ENCODE data around the gene SIK1.
"Not testable (repeated sequence)": the region's sequence is repeated elsewhere in the genome, so short reads cannot be mapped to it uniquely, and the experiment has no call there.

The SIK1 gene

DNA sequence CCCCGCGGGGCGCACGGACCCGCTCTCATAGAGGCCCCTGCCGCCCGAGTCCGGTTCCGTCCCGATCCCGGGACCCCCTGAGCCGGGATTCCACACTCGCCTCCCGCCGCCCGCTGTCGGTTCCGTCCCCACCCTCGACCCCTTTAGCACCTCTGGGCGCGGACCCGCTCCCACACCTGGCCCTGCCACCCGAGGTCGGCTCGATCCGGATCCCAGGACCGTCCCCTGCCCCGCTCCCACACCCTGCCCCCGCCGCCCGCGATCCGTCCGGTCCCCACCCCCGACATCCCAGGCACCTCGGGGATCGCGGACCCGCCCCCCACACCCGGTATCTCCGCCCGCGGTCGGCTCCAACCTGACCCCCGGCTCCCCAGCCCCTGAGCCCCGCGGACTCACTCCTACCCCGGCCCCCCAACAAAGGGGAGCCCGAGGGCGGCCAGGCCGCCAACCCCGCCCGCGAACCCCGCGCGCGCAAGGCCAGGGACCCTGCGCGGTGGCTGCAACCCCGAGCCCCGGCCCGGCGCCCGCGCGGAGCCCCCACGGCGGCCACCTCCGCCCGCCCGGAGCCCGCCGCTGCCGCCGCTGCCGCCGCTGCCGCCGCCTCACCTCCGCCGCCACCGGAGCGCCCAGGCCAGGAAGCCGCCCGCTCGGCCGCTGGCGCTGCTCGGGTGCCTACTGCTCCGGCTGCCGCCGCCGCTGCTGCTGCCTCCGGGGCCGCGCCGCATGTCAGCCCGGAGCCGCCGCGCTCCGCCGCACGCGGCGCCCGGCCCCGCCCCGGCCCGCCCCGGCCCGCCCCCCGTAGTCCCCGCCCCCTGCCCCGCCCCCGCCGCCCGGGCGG, at the start of gene SIK1:
SIK1 (minus strand) TSS at position 728 of the 838 bp plus-strand sequence. CDS start 953 bp downstream, outside the sequence.
- ATAC-seq (replicated peaks; ENCODE audit: extremely low read depth, poor library complexity, severe bottlenecking): peak; percentile 70
- H3K27ac Mint-ChIP-seq (ENCODE audit: low read depth); H3K4me1 Mint-ChIP-seq; H3K36me3 Mint-ChIP-seq (ENCODE audit: insufficient read depth); H3K4me3 Mint-ChIP-seq; H3K9me3 Mint-ChIP-seq; H3K27me3 Mint-ChIP-seq; DNase-seq (ENCODE audit: low spot score in 2 of 2): not testable (repeated sequence)

DNA sequence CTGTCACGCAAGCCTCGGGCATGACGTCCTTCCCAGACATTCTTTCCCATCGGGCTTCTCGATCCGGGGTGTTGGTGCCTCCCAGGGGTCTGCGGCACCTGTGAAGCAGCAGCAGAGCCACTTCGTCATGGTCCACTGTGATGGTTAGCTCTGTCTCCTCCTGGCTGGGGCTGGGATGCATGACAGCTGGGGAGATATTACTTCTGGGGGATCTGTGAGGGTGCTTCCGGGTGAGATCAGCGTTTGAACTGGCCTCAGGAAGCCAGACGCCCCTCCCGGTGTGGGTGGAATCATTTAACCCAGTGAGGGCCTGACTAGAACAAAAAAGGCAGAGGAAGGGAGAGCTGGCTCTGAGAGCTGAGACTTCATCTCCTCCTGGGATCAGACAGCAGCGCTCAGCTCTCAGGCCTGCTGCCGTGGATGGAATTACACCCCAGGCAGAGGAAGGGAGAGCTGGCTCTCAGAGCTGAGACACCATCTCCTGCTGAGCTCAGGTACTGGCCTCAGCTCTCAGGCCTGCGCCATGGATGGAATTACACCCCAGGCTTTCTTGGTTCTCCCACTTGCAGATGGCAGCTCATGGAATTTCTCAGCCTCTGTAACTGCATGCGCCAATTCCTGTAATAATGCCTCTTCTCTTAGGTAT, 44.8 kb upstream of the SIK1 start:
- not testable (repeated sequence) for DNase-seq (ENCODE audit: low spot score in 2 of 2); H3K27ac Mint-ChIP-seq (ENCODE audit: low read depth); H3K4me3 Mint-ChIP-seq; H3K4me1 Mint-ChIP-seq; H3K36me3 Mint-ChIP-seq (ENCODE audit: insufficient read depth); H3K9me3 Mint-ChIP-seq; ATAC-seq (replicated peaks; ENCODE audit: extremely low read depth, poor library complexity, severe bottlenecking); H3K27me3 Mint-ChIP-seq

DNA sequence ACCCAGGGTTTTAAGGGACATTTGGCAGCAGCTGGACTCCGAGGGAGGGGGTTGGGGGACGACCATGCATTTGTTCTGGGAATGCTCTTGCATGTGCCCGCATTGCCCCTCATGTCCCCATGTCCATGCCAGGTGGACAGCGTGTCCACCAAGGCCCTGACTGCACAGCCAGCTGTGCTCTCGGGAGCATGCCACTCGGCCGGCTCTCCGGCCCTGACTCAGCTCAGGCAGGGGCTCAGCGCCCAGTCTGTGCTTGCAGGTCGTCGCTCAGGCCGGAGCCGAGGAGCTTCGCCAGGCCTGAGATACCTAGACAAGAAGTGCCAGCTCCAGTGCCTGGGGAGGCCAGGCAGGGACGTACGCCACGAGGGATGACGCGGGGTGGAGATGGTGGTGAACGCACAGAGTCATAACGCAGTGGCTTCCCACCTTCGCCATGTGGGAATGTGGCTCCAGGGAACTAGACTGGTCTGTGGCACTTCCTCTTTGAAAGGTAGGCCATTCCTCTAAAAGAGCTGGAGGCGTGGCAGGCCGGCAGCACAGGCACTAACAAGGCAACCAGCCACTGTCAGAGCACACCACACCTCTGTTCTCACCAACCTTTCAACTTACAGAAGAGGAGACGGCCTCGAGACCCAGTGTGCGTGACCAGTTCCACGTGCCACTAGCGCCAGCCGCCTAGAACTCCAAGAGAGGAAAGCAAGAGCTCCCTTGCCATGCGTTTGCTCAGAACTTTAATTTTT, 43.0 kb upstream of the SIK1 start:
- not testable (repeated sequence) for H3K4me1 Mint-ChIP-seq; H3K4me3 Mint-ChIP-seq; H3K9me3 Mint-ChIP-seq; DNase-seq (ENCODE audit: low spot score in 2 of 2); H3K27ac Mint-ChIP-seq (ENCODE audit: low read depth); H3K27me3 Mint-ChIP-seq; H3K36me3 Mint-ChIP-seq (ENCODE audit: insufficient read depth); ATAC-seq (replicated peaks; ENCODE audit: extremely low read depth, poor library complexity, severe bottlenecking)

GRCh38 chr21:43467785-43468184, 40.9 kb upstream of the SIK1 start:
- H3K36me3 Mint-ChIP-seq (ENCODE audit: insufficient read depth): peaks cover 5% of the 10 kb centered on the region
- H3K9me3 Mint-ChIP-seq: peaks cover 6% of the 10 kb centered on the region
- peaks cover 6% of the 10 kb centered on the region for H3K4me1 Mint-ChIP-seq
- no peaks in the 10 kb centered on the region for H3K27me3 Mint-ChIP-seq
- peak in 1 of 2 donors; percentile 7 for DNase-seq (ENCODE audit: low spot score in 2 of 2)
- peak overlapping the region; percentile 12 for H3K4me3 Mint-ChIP-seq
- peak overlapping the region; percentile 47 for H3K27ac Mint-ChIP-seq (ENCODE audit: low read depth)
- no peak for ATAC-seq (replicated peaks; ENCODE audit: extremely low read depth, poor library complexity, severe bottlenecking)

DNA sequence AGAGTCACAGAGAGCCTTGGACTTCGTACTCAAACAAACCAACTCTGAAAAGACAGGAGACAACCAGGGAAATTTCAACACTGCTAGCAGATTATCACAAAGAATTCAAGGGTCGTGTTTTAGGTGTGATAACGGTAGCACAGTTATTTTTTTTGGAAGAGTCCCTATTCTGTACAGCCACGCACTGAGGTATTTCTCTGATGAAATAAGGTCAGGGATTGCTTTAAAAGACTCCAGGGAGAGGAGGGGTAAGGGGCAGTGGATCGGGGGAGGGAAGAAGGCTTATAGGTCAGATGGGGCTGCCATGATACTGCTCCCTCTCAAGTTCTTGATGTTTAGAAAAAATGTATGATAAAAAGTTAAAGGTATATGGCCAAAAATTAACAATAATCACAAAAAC, 38.2 kb upstream of the SIK1 start:
- not testable (repeated sequence) for H3K27me3 Mint-ChIP-seq; DNase-seq (ENCODE audit: low spot score in 2 of 2); H3K27ac Mint-ChIP-seq (ENCODE audit: low read depth); ATAC-seq (replicated peaks; ENCODE audit: extremely low read depth, poor library complexity, severe bottlenecking); H3K36me3 Mint-ChIP-seq (ENCODE audit: insufficient read depth); H3K4me1 Mint-ChIP-seq; H3K4me3 Mint-ChIP-seq; H3K9me3 Mint-ChIP-seq

DNA sequence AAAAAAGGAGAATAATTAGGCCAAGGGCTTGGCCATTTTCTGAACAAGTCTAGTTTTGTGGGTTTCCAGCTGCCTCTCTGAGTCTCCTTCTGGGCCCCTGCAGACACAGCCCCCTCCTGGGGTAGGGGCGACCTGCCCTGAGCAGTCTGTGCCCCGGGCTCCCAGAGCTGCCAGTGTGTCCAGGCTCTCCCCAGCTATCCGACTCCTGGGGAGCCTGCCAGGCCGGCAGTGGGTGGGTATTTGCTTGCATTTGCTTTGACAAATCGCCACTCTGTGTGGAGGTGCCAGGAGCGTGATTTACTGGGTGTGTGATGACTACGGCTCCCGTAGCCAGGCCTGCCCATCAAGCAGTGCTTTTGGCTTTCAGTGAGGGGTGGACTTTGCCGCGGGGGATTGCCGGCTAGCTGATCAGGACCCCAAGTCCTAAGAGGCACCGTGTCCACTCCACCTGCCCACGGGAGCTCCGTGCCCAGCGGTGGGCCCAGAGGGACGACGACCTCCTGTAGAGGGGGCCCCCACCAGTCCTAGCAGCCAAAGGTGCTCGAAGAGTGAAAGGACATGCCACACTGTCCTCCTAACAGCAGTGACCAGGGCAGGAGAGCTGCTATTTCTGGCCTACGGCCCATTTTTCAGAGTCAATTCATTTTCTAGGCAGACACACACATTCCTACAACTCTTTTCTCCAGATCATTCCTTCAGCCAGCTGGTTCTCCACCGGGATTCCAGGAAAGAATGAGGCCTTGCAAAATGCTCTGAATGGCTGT, 36.7 kb upstream of the SIK1 start:
- H3K27ac Mint-ChIP-seq (ENCODE audit: low read depth); ATAC-seq (replicated peaks; ENCODE audit: extremely low read depth, poor library complexity, severe bottlenecking); H3K27me3 Mint-ChIP-seq; H3K4me3 Mint-ChIP-seq; H3K9me3 Mint-ChIP-seq; H3K4me1 Mint-ChIP-seq; DNase-seq (ENCODE audit: low spot score in 2 of 2); H3K36me3 Mint-ChIP-seq (ENCODE audit: insufficient read depth): not testable (repeated sequence)

- H3K9me3 Mint-ChIP-seq; H3K4me3 Mint-ChIP-seq; H3K27me3 Mint-ChIP-seq; ATAC-seq (replicated peaks; ENCODE audit: extremely low read depth, poor library complexity, severe bottlenecking); H3K36me3 Mint-ChIP-seq (ENCODE audit: insufficient read depth); DNase-seq (ENCODE audit: low spot score in 2 of 2); H3K27ac Mint-ChIP-seq (ENCODE audit: low read depth); H3K4me1 Mint-ChIP-seq: not testable (repeated sequence)
These were observed 36.0 kb upstream of the SIK1 start for GRCh38 chr21:43462932-43463331.

DNA sequence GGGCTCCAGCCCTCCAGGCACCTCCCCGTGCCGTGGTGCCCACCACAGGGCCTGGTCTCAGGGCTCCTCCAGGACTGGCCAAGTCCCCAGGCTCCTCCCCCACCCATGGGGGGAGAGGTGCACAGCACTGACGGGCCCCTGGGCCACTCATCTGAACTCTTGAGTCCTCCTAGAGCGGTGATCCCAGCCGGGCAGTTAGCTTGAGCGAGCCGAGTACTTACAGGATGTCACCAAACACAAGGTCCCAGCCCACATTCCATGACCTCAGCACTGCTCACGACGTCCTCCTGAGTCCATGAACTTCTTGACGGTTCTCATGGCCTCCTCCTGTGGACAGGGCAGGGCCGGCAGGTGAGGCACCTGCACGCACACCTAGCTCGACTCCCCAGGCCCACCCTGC, 33.5 kb upstream of the SIK1 start:
- not testable (repeated sequence) for H3K4me1 Mint-ChIP-seq; ATAC-seq (replicated peaks; ENCODE audit: extremely low read depth, poor library complexity, severe bottlenecking); H3K9me3 Mint-ChIP-seq; H3K27me3 Mint-ChIP-seq; H3K4me3 Mint-ChIP-seq; DNase-seq (ENCODE audit: low spot score in 2 of 2); H3K36me3 Mint-ChIP-seq (ENCODE audit: insufficient read depth); H3K27ac Mint-ChIP-seq (ENCODE audit: low read depth)

- not testable (repeated sequence) for H3K4me3 Mint-ChIP-seq
These were observed 32.1 kb upstream of the SIK1 start for GRCh38 chr21:43458995-43459394.

DNA sequence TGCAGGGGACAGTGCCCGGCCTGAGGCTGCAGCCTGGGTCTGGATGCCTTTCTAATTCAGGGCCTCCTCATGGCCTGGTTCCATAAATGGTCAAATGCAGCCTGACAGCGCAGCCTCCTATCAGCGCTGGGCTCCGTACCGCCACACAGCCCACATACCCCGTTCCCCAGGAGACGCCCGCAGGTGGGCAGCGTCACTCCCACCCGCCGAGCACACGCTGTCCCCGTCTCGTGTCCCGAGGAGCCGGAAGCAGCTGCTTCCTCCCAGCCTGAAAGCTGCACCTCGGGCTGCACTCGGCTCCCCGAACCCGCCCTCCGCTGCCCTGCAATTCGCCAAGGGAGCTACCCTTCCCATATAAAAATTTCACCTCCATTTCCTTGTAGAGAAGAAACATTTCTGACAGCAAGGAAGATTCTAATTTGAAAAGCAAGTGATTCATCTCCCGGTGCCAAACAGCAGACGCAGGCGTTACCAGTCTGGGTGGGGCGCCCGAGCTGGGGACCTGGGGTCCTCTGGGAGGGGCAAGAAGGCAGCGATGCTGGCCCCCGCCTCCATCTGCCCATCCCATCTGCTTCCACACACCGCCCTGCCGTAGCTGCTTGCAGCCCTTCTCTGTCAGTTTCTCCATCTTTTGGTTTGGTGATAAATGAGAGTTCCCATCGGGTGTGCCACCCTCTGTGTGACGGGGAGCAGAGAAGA, 29.8 kb upstream of the SIK1 start:
- H3K36me3 Mint-ChIP-seq (ENCODE audit: insufficient read depth); H3K27me3 Mint-ChIP-seq: not testable (repeated sequence)

More at GRCh38 chr21:43458995-43459394, 32.1 kb upstream of the SIK1 start:
- DNase-seq (ENCODE audit: low spot score in 2 of 2); H3K27ac Mint-ChIP-seq (ENCODE audit: low read depth); ATAC-seq (replicated peaks; ENCODE audit: extremely low read depth, poor library complexity, severe bottlenecking); H3K27me3 Mint-ChIP-seq; H3K9me3 Mint-ChIP-seq; H3K4me1 Mint-ChIP-seq; H3K36me3 Mint-ChIP-seq (ENCODE audit: insufficient read depth): not testable (repeated sequence)

DNA sequence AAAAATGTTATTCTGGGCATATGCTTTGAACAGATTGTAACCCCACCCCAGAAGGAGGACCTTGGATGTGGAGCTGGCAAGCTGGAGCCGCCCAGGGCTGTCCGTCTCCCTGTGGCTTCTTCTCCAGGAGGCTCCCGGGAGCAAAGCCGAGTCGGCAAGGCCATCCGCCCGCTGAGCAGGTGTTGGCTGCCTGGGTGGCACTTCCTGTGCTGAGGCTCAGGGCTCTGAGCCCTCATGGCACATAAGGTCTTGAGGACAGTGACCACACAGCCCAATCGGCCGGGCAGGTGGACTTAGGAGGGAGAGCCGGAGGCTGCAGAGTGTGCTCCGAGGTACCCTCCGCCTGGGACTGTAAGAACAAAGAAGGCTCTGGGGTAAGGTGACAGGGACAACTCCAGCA, 28.8 kb upstream of the SIK1 start:
- not testable (repeated sequence) for H3K9me3 Mint-ChIP-seq; H3K4me3 Mint-ChIP-seq; H3K36me3 Mint-ChIP-seq (ENCODE audit: insufficient read depth); DNase-seq (ENCODE audit: low spot score in 2 of 2); H3K4me1 Mint-ChIP-seq; H3K27me3 Mint-ChIP-seq; ATAC-seq (replicated peaks; ENCODE audit: extremely low read depth, poor library complexity, severe bottlenecking); H3K27ac Mint-ChIP-seq (ENCODE audit: low read depth)

More for the DNA sequence above, 29.8 kb upstream of the SIK1 start:
- H3K4me3 Mint-ChIP-seq; ATAC-seq (replicated peaks; ENCODE audit: extremely low read depth, poor library complexity, severe bottlenecking); H3K4me1 Mint-ChIP-seq; H3K27ac Mint-ChIP-seq (ENCODE audit: low read depth); DNase-seq (ENCODE audit: low spot score in 2 of 2); H3K9me3 Mint-ChIP-seq: not testable (repeated sequence)

GRCh38 chr21:43454176-43454575, 27.2 kb upstream of the SIK1 start:
- H3K4me1 Mint-ChIP-seq; H3K27me3 Mint-ChIP-seq; H3K27ac Mint-ChIP-seq (ENCODE audit: low read depth); DNase-seq (ENCODE audit: low spot score in 2 of 2); H3K4me3 Mint-ChIP-seq; H3K9me3 Mint-ChIP-seq; H3K36me3 Mint-ChIP-seq (ENCODE audit: insufficient read depth): not testable (repeated sequence)
- peak; percentile 19 for ATAC-seq (replicated peaks; ENCODE audit: extremely low read depth, poor library complexity, severe bottlenecking)
